Measurements from ENCODE around the gene EIF2A.

GRCh38 chr3:150611666-150612065 is 65.1 kb downstream of the EIF2A start:
- TF ChIP-seq GFI1 (CRISPR knock-in tag; IDR thresholded peaks at IDR 0.05; ENCODE audit: borderline replicate concordance), result no peak
- no peak for TF ChIP-seq SNAPC4 (CRISPR knock-in tag; IDR thresholded peaks at IDR 0.05)
- TF ChIP-seq ZNF160 (CRISPR knock-in tag; IDR thresholded peaks at IDR 0.05), result no peak
- TF ChIP-seq, protein P1, sequence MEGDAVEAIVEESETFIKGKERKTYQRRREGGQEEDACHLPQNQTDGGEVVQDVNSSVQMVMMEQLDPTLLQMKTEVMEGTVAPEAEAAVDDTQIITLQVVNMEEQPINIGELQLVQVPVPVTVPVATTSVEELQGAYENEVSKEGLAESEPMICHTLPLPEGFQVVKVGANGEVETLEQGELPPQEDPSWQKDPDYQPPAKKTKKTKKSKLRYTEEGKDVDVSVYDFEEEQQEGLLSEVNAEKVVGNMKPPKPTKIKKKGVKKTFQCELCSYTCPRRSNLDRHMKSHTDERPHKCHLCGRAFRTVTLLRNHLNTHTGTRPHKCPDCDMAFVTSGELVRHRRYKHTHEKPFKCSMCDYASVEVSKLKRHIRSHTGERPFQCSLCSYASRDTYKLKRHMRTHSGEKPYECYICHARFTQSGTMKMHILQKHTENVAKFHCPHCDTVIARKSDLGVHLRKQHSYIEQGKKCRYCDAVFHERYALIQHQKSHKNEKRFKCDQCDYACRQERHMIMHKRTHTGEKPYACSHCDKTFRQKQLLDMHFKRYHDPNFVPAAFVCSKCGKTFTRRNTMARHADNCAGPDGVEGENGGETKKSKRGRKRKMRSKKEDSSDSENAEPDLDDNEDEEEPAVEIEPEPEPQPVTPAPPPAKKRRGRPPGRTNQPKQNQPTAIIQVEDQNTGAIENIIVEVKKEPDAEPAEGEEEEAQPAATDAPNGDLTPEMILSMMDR (CRISPR knock-in tag; IDR thresholded peaks at IDR 0.05), result no peak
- no peak for TF ChIP-seq SMC3 (IDR thresholded peaks at IDR 0.05; ENCODE audit: low read length)
- TF ChIP-seq ATF2 (CRISPR knock-in tag; IDR thresholded peaks at IDR 0.05), result no peak
- TF ChIP-seq JUN (CRISPR knock-in tag; IDR thresholded peaks at IDR 0.05), result no peak
- TF ChIP-seq USF2 (IDR thresholded peaks at IDR 0.05; ENCODE audit: low read depth, low read length), result no peak
- TF ChIP-seq USF2 (CRISPR knock-in tag; IDR thresholded peaks at IDR 0.05; ENCODE audit: borderline replicate concordance), result no peak
- TF ChIP-seq ZNF747 (CRISPR knock-in tag; IDR thresholded peaks at IDR 0.05; ENCODE audit: borderline replicate concordance), result no peak
- no peak for TF ChIP-seq NRL (CRISPR knock-in tag; IDR thresholded peaks at IDR 0.05; ENCODE audit: borderline replicate concordance)
